Tibial nerve (tissue), 4 donors: ENCODE results near the gene TLE3. TPM values are rescaled to one million over a fixed set of nuclear protein-coding genes. Genes with fewer than 3 reads are reported as not detected.
A peak's percentile ranks its signal among the peaks of the same experiment; 100 is the strongest.

Source experiments
- DNase-seq, 2 donors: peaks; one replicate each; pipeline ENCODE4 v3.0.0-alpha.2; 2019; ENCODE audit warnings: low spot score in 2 of 2
- H3K27ac ChIP-seq, 4 donors: fragments of 200-600 bp; sonication (generic) in 3 of 4; one replicate each; pipeline ENCODE4 v1.5.1; 2017 to 2019; ENCODE audit warnings: mild to moderate bottlenecking in 1 of 4
- H3K27me3 ChIP-seq, 2 donors: fragments of 200-600 bp; sonication (generic) in 1 of 2; one replicate each; pipeline versions ENCODE4 v1.5.1 to v1.6.0; 2017 to 2019
- H3K36me3 ChIP-seq, 3 donors: fragments of 200-600 bp; sonication (generic); one replicate each; pipeline ENCODE4 v1.5.1; 2018 to 2019
- H3K4me1 ChIP-seq, 4 donors: fragments of 200-600 bp; sonication (generic) in 3 of 4; one replicate each; pipeline ENCODE4 v1.5.1; 2017 to 2019
- H3K4me3 ChIP-seq, 4 donors: fragments of 200-600 bp; sonication (generic) in 3 of 4; one replicate each; pipeline ENCODE4 v1.5.1; 2017 to 2019; ENCODE audit warnings: mild to moderate bottlenecking in 1 of 4, moderate library complexity in 1 of 4
- H3K9me3 ChIP-seq, 4 donors: fragments of 200-600 bp; sonication (generic) in 3 of 4; one replicate each; pipeline ENCODE4 v1.5.1; 2017 to 2019
- EP300 ChIP-seq, 2 donors: sonication (generic); formaldehyde crosslinking; IDR thresholded peaks; one replicate each; pipeline ENCODE4 v1.6.1; 2017; ENCODE audit warnings: antibody characterized with exemption in 2 of 2, mild to moderate bottlenecking in 1 of 2
- POLR2A ChIP-seq, 2 donors: fragments of 450-650 bp; IDR thresholded peaks; one replicate each; pipeline ENCODE4 v1.6.1; 2017; ENCODE audit warnings: antibody characterized with exemption in 2 of 2, mild to moderate bottlenecking in 2 of 2, moderate library complexity in 2 of 2
- WGBS, 2 donors: methylation state at CpG; one replicate each; pipeline ENCODE4 v1.1.5; 2018; 5-methylcytosine and 5-hydroxymethylcytosine counted together
- total RNA-seq, 4 donors: library from RNA; depleted of rRNA; stranded (reverse); fragments of >200 nt; gene quantifications; one replicate each; pipeline ENCODE4 v1.1.0, GENCODE V29; 2016
- TF ChIP-seq, protein P1 (sequence below), 5 experiments: fragments of 200-600 bp in 3 of 5; fragments of 450-650 bp in 2 of 5; sonication (generic) in 3 of 5; IDR thresholded peaks; one replicate each; pipeline ENCODE4 v1.5.1; 2016 to 2019; ENCODE audit warnings: antibody characterized with exemption in 5 of 5, mild to moderate bottlenecking in 3 of 5, moderate library complexity in 2 of 5

TLE3 gene
- total RNA-seq, 4 donors from 2014 or later, result 62.4 to 91.6 (median 76.9) TPM

DNA sequence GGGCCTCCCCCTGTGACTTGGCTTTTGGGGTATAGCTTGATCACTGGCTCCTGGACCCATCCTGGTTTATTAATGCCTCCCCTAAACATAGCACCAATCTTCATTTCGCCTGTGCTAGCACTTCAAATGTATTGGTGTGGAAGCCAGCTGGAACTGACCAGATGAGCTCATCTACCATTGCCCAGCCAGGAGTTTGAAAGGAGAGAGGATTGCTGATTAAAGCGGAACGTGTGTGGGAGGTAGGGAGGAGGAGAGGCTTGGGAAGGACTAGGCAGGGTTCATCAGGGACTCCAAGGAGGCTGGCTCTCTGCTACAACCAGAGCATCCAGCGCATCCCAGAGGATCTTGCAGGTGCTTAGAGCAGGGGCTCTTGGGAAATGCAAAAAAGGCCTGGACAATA, 34.4 kb upstream of the TLE3 start:
- Histone ChIP-seq H3K27me3 (no peaks in the 10 kb centered on the region), H3K36me3 (no peaks in the 10 kb centered on the region), H3K27ac (no peak overlapping the region), H3K4me3 (no peak overlapping the region), H3K4me1 (peaks cover 0 to 15% (median 7%) of the 10 kb centered on the region in 4 donors), H3K9me3 (no peaks in the 10 kb centered on the region)
- no peak for DNase-seq
- TF ChIP-seq, protein P1, sequence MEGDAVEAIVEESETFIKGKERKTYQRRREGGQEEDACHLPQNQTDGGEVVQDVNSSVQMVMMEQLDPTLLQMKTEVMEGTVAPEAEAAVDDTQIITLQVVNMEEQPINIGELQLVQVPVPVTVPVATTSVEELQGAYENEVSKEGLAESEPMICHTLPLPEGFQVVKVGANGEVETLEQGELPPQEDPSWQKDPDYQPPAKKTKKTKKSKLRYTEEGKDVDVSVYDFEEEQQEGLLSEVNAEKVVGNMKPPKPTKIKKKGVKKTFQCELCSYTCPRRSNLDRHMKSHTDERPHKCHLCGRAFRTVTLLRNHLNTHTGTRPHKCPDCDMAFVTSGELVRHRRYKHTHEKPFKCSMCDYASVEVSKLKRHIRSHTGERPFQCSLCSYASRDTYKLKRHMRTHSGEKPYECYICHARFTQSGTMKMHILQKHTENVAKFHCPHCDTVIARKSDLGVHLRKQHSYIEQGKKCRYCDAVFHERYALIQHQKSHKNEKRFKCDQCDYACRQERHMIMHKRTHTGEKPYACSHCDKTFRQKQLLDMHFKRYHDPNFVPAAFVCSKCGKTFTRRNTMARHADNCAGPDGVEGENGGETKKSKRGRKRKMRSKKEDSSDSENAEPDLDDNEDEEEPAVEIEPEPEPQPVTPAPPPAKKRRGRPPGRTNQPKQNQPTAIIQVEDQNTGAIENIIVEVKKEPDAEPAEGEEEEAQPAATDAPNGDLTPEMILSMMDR (IDR thresholded peaks at IDR 0.05), result no peak
- no peak for TF ChIP-seq POLR2A (IDR thresholded peaks at IDR 0.05)
- TF ChIP-seq EP300 (IDR thresholded peaks at IDR 0.05), result no peak
- 65 to 69% methylated on average over 4 of the region's 4 CpGs for WGBS, 2 donors

DNA sequence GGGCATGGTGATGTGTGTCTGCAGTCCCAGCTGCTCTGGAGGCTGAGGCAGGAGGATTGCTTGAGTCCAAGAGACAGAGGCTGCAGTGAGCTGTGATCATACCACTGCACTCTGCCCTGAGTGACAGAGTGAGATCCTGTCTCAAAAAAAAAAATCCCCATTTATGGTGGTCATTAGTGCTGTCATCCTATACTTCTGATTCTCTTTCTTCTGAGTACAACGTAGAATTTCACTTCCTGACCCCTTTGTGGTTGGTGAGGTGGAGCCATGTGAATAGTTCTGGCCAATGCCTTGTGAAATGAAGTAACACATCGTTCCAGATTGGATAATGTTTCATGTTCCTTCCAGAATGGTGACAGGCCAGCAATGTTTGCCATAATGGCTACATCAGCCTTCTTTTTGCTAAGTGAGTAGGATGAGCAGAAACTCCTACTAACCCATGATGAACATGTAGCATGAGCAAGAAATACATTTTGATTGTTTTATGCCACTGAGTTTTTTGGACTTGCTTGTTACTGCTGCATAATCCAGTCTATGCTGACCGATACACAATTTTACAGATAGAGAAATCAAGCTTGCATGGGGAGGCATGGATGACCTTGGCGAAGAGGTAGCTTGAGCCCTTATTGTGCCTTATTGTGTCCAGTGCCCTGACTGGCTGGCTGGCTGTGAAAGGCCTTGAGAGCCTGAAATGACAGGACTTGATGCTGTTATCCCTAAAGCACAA, 30.9 kb upstream of the TLE3 start:
- Histone ChIP-seq H3K4me3 (no peak overlapping the region), H3K36me3 (no peaks in the 10 kb centered on the region), H3K27me3 (no peaks in the 10 kb centered on the region), H3K4me1 (peaks cover 0 to 25% (median 7%) of the 10 kb centered on the region in 4 donors), H3K27ac (no peak overlapping the region), H3K9me3 (no peaks in the 10 kb centered on the region)
- 90 to 96% methylated on average over 4 of the region's 4 CpGs for WGBS, 2 donors
- TF ChIP-seq EP300 (IDR thresholded peaks at IDR 0.05) (no peak), POLR2A (IDR thresholded peaks at IDR 0.05) (no peak)
- TF ChIP-seq, protein P1 (IDR thresholded peaks at IDR 0.05), result no peak
- DNase-seq, result no peak

DNA sequence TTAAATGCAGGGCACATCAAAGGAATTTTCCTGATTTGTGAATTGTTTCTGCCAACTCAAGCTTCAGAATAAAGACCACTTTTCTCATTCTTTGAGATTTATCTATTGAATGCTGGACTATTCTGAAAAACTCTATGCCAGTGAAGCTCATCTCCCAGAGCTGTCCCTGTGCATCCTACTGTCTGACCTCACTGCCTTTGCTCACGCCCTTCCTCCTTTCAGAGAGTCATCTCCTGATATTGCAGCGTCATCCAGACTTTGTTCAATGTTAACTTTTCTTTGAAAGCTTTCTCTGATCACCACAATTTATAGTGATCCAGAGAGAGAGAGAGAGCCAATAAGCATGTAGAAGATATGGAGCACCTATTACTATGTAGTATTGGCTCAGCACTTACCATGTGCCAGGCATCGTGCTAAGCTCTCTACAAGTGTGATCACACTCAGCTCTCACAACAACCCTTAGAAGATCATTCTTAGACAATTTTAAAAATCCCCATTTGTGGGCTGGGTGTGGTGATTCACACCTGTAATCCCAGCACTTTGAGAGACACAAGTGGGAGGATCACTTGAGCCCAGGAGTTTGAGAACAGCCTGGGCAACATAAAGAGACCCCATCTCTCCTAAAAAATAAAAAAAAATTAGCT, 30.2 kb upstream of the TLE3 start:
- no peaks in the 10 kb centered on the region for H3K27me3 ChIP-seq
- no peaks in the 10 kb centered on the region for H3K9me3 ChIP-seq
- H3K27ac ChIP-seq, result no peak overlapping the region
- TF ChIP-seq, protein P1 (IDR thresholded peaks at IDR 0.05), result no peak
- TF ChIP-seq EP300 (IDR thresholded peaks at IDR 0.05) (no peak), POLR2A (IDR thresholded peaks at IDR 0.05) (no peak)
- H3K4me3 ChIP-seq, result no peak overlapping the region
- WGBS, 2 donors, result 59 to 60% methylated on average over 3 of the region's 3 CpGs
- DNase-seq, result no peak
- no peaks in the 10 kb centered on the region for H3K36me3 ChIP-seq
- H3K4me1 ChIP-seq, result peaks cover 0 to 25% (median 7%) of the 10 kb centered on the region in 4 donors

DNA sequence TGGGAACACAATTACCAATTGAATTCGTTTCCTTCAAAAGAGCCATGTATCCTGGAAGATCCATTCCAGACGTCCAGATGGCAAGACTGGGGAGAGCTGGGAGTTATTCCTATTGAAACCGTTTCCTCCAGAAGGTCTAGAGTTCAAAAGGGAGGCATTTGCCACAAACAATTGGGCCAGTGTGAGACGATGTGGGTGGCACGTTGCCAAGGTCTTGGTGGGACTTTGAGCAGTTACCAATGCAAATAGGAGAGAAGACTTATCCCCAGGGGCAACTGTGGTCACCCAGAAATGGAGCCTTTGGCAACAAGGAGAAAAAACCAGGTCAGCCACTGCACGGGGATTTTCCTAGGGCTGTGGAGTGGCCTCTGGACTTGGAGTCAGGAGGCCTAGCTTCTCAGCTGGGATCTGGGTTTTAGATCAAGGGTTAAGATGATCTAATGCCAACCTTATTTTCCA, 29.6 kb upstream of the TLE3 start:
- H3K4me1 ChIP-seq, result peaks cover 0 to 25% (median 7%) of the 10 kb centered on the region in 4 donors
- TF ChIP-seq EP300 (IDR thresholded peaks at IDR 0.05), result peak in 1 of 2 donors; percentile 61
- TF ChIP-seq, protein P1 (IDR thresholded peaks at IDR 0.05), result no peak
- H3K27me3 ChIP-seq, result no peaks in the 10 kb centered on the region
- no peaks in the 10 kb centered on the region for H3K36me3 ChIP-seq
- WGBS, 2 donors, result 12 to 21% methylated on average over 6 of the region's 6 CpGs
- peak; percentile 65 to 76 for DNase-seq
- no peak overlapping the region for H3K4me3 ChIP-seq
- H3K27ac ChIP-seq, result no peak overlapping the region
- H3K9me3 ChIP-seq, result no peaks in the 10 kb centered on the region

DNA sequence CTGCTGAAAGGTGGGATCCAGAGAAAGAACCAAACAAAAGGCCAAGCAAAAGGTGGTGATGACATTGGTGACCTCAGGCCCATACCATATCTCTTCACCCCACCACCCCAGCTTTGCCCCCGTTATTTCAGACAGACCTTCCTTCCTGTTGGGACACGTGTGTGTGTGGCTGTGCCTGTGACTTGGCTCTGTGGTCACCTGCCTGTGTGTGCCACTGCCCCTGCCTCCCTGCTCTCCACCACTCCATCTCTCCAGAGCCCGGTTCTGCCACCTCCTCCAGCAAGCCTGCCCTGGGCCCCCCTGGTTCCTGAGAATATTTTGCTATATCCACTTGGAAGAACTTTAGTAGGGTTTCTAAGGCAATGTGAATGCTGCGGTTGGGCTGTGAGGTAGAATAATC, 28.6 kb upstream of the TLE3 start:
- TF ChIP-seq, protein P1 (IDR thresholded peaks at IDR 0.05), result no peak
- no peak for TF ChIP-seq POLR2A (IDR thresholded peaks at IDR 0.05)
- no peak for TF ChIP-seq EP300 (IDR thresholded peaks at IDR 0.05)
- Histone ChIP-seq H3K4me1 (peaks cover 0 to 29% (median 12%) of the 10 kb centered on the region in 4 donors), H3K36me3 (no peaks in the 10 kb centered on the region), H3K9me3 (no peaks in the 10 kb centered on the region), H3K4me3 (no peak overlapping the region), H3K27ac (no peak overlapping the region), H3K27me3 (no peaks in the 10 kb centered on the region)
- no peak for DNase-seq
- 80 to 91% methylated on average over 4 of the region's 4 CpGs for WGBS, 2 donors
